Effector CD8-positive, alpha-beta T cell (primary cell): Measurements from ENCODE around the gene SSR4.

Source experiments
- DNase-seq: peaks from one replicate; lab custom pipeline; 2025; lab: John Stamatoyannopoulos, UW

Gene SSR4

DNA sequence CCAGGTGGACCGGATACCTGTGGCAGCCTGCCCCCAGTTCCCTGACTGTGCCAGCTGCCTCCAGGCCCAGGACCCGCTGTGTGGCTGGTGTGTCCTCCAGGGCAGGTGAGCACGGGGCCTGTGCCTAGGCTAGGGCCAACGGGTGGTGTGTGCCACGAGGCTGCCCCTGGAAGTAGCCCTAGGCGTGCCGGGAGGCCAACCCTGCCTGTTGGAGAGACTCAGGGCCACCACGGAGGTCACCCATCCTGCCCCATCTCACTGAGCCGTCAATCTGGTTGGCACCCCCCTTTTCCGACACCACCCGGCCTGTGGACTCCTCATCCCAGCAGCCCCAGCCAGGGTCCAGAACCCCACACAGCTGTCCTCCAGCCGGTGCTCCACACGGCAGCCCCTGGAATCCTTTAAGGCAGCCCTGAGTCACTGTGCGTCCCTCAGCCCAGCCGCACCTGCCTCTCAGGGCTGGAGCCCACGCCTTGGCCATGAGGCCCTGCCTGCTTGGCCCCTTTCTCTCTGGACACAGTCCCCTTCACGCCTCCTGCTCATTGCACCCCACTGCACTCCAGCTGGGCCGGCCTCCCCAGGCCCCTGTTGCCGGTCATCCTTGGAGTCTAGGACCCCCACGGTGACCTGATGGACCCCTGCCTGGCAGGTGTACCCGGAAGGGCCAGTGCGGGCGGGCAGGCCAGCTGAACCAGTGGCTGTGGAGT, 25.2 kb upstream of the SSR4 start:
- DNase-seq: no peak

DNA sequence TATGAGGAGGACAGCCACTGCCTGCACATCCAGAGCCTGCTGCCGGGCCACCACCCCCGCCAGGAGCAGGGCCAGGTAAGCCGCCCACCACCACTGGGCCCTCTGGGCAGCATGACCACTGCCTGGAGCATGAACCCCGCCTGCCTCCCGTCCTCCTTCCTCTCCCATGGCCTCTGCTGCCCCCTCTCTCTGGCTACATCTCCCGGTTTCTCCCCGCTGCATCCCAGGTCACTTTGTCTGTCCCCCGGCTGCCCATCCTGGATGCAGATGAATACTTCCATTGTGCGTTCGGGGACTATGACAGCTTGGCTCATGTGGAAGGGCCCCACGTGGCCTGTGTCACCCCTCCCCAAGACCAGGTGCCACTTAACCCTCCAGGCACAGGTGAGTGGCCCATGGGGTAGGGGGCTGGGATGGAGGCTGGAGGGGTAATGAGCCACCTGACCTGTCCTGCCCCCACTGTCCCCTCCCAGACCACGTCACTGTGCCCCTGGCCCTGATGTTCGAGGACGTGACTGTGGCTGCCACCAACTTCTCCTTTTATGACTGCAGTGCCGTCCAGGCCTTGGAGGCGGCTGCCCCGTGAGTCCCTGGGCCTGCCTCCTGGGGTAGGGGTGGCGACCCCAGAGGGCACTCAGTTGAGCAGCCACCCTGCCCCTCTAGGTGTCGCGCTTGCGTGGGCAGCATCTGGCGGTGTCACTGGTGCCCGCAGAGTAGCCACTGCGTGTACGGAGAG, 24.4 kb upstream of the SSR4 start:
- DNase-seq: no peak

DNA sequence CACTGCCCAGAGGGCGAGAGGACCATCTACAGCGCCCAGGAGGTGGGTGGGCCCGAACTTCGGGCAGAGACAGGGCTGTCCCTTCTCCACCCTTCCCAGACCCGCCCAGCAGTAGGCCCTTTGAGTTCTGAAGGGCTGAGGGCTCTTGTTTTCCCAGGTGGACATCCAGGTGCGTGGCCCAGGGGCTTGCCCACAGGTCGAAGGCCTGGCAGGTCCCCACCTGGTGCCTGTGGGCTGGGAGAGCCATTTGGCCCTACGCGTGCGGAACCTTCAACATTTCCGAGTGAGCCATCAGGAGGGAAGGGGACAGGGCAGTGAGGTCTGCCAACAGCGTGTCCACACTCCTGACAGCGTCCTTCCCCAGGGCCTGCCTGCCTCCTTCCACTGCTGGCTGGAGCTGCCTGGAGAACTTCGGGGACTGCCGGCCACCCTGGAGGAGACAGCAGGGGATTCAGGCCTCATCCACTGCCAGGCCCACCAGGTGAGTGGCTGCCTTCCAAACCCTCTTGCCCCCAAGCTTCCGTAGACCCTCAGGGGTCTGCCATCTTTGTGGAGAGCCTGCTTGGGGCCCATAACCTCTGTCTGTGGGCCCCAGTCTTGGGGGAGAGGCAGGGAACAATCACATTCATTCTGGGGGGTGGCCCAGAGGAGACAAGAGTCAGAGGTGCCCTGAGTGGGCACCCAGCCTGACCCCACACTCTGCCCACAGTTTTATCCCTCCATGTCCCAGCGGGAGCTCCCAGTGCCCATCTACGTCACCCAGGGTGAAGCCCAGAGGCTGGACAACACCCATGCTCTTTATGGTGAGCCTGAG, 23.7 kb upstream of the SSR4 start:
- no peak for DNase-seq

DNA sequence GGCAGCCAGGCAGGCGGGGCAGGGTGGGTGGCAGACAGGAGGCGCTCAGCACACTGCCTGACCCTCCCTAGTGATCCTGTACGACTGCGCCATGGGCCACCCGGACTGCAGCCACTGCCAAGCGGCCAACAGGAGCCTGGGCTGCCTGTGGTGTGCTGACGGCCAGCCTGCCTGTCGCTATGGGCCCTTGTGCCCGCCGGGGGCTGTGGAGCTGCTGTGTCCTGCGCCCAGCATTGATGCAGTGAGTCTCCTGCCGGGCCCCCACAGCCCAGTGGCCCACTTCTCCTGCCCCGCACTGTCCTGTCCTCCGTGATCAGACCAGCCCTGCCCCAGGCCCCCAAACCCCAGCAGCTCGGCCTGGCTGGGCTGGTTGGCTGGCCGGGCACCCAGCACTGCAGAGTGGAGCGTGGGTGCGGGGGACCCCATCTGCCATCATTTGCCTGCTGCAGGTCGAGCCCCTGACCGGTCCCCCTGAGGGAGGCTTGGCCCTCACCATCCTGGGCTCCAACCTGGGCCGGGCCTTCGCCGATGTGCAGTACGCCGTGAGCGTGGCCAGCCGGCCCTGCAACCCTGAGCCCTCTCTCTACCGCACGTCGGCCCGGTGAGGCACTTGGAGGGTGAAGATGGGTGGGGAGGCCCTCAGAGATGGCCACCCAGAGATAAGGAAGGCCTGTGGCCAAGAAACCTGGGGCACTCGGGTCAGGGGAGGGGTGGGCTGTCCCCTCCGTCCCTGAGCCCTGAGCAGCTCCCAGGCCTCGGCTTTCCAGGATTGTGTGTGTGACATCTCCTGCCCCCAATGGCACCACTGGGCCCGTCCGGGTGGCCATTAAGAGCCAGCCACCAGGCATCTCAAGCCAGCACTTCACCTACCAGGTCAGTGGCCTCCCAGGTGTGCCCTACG, 22.8 kb upstream of the SSR4 start:
- DNase-seq: no peak

DNA sequence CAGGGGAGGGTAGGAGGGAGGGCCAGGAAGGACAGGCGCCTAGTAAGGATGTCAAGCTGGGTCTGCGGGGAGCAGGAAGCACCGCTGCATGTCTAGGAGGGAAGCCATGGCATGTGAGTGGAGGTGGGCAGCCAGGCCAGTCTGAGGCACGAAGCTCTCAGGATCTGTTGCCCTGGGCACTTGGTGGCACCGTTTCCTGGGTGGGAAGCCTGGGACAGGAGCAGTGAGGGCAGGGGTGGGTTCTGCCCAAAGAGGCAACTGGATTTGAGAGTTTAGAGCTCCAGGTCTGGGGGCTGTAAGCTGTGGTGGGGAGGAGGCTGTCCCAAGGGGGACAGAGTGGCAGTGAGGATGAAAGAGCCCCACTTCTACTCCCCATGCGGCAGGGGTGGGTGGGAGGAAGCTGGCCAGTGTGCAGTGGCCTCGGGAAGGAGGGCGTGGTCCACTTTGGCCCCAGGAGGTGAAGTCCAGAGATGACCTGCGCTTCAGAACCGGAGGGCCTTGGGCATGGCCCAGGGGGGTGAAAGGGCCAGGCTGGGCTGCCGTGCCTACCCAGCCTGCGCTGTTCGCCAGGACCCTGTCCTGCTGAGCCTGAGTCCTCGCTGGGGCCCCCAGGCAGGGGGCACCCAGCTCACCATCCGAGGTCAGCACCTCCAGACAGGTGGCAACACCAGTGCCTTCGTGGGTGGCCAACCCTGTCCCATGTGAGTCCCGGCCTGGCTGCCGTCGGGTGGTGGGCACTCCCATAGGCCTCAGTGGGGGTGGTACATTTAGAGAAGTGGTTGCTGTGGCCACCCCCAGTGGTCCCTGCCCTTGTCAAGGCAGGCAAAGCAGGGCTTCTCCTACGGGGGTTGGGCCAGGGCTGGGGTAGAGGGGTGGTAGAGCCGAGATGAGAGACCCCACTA, 21.9 kb upstream of the SSR4 start:
- no peak for DNase-seq

DNA sequence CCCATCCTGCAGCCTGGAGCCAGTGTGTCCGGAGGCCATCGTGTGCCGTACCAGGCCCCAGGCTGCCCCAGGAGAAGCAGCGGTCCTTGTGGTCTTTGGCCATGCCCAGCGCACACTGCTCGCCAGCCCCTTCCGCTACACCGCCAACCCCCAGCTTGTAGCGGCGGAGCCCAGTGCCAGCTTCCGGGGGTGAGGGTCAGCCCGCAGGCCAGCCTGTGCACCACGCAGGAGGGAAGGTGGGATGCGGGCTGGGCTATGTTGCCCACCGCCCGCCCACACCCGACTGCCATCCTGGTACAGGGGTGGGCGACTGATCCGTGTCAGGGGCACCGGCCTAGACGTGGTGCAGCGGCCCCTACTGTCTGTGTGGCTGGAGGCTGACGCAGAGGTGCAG, 21.3 kb upstream of the SSR4 start:
- DNase-seq: no peak

DNA sequence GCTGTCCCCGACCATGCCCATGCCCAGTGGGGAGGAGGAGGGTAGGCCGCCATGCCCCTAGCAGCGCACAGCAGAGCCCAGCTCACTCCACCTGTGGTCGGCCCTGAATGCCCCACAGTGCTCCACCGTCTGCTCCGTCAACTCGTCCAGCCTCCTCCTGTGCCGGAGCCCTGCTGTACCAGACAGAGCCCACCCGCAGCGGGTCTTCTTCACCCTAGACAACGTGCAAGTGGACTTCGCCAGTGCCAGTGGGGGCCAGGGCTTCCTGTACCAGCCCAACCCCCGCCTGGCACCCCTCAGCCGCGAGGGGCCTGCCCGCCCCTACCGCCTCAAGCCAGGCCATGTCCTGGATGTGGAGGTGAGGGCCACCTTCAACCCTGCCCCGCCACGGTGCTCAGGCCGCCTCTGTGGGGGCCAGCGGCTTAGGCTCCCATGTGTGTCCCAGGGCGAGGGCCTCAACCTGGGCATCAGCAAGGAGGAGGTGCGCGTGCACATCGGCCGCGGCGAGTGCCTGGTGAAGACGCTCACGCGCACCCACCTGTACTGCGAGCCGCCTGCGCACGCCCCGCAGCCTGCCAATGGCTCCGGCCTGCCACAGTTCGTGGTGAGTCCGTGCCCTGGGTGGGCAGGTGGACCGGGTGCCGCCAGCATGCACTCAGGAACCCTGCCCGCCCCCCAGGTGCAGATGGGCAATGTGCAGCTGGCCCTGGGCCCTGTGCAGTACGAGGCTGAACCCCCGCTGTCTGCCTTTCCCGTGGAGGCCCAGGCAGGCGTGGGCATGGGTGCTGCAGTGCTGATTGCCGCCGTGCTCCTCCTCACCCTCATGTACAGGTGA, 20.5 kb upstream of the SSR4 start:
- no peak for DNase-seq

DNA sequence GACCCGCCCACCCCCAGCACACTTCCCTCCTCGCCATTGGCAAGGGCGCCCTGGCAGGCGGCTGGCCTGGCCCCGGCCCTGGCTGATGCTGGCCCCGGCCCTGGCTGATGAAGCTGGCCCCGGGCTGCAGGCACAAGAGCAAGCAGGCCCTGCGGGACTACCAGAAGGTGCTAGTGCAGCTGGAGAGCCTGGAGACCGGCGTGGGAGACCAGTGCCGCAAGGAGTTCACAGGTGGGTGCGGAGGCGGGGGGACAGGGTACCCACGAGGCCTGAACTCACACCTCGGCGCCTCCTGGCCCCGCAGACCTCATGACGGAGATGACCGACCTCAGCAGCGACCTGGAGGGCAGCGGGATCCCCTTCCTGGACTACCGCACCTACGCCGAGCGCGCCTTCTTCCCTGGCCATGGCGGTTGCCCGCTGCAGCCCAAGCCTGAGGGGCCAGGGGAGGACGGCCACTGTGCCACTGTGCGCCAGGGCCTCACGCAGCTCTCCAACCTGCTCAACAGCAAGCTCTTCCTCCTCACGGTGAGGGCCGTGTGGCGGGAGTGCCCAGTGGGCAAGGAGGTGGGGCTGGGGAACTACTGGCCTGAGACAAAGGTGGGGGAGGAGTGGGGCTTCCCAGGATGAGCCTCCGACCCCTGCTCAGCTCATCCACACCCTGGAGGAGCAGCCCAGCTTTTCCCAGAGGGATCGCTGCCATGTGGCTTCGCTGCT, 19.7 kb upstream of the SSR4 start:
- no peak for DNase-seq

DNA sequence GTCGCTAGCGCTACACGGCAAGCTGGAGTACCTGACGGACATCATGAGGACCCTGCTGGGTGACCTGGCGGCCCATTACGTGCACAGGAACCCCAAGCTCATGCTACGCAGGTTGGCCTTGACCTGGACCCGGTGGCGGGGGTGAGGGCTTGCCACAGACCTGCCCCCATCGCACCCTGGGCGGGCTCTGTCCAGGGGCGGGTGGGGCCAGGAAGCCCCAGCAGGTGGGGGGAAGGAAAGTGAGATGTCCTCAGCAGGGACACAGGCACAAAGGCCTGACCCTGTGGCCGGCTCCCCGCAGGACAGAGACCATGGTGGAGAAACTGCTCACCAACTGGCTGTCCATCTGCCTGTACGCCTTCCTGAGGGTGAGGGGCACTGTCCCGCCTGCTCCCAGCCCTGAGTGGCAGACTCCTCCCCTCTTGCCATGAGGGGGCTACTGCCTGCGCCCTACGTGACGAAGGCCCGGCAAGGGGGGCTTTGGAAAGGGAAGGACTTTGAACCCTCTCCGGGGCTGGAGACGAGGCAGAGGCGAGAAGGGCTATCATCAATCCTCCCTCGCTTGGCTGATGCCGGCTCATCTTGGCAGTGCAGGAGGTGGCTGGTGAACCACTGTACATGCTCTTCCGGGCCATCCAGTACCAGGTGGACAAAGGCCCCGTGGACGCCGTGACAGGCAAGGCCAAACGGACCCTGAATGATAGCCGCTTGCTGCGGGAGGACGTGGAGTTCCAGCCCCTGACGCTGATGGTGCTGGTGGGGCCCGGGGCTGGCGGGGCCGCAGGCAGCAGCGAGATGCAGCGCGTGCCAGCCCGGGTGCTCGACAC, 19.0 kb upstream of the SSR4 start:
- DNase-seq: no peak

DNA sequence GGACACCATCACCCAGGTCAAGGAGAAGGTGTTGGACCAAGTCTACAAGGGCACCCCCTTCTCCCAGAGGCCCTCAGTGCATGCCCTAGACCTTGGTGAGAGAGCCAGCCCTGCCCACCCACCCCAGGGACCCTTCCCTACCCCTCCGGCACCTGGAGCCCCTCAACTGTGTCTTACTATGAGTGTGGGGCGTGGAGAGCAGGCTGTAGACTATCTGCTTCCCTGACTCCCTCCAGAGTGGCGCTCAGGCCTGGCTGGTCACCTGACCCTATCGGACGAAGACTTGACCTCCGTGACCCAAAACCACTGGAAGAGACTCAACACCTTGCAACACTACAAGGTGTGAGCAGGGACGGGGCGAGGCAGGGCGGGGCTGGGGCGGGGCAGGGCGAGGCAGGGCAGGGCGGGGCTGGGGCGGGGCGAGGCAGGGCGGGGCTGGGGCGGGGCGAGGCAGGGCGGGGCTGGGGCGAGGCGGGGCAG, 18.3 kb upstream of the SSR4 start:
- no peak for DNase-seq

DNA sequence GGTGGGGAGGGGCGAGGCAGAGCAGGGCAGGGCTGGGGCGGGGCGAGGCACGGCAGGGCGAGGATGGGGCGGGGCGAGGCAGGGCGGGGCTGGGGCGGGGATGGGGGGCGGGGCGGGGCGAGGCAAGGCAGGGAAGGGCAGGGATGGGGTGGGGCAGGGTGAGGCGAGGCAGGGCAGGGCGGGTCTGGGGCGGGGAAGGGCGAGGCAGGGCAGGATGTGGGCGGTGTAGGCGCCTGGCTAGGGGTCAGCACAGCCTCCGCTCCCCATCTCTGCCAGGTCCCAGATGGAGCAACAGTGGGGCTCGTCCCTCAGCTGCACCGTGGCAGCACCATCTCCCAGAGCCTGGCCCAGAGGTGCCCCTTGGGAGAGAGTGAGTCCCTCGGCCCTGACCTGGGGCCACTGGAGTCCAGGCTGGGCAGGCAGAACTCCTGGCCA, 17.8 kb upstream of the SSR4 start:
- no peak for DNase-seq

DNA sequence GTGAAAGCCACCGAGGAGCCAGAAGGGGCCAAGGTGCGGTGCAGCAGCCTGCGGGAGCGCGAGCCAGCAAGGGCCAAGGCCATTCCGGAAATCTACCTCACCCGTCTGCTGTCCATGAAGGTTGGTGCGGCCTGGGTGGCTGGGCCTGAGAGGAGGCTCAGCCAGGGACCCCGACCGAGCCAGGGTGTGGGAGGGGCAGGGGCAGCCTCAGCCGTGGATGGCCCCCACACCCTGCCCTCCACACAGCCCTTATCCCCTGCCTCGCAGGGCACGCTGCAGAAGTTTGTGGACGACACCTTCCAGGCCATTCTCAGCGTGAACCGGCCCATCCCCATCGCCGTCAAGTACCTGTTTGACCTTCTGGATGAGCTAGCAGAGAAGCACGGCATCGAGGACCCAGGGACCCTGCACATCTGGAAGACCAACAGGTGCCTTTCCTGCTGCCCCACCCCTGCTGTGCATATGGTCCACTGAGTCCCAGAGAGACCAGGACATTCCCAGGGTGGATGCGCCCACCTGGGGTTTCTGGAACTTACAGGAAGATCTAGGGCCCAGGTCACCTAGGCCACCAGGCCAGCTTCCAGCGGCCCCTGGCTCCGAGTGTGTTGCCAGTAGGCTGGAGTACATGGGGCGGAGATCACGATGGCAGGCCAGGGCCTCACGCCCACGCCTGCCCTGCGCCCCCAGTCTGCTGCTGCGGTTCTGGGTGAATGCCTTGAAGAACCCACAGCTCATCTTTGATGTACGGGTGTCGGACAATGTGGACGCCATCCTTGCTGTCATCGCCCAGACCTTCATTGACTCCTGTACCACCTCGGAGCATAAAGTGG, 17.0 kb upstream of the SSR4 start:
- DNase-seq: no peak

DNA sequence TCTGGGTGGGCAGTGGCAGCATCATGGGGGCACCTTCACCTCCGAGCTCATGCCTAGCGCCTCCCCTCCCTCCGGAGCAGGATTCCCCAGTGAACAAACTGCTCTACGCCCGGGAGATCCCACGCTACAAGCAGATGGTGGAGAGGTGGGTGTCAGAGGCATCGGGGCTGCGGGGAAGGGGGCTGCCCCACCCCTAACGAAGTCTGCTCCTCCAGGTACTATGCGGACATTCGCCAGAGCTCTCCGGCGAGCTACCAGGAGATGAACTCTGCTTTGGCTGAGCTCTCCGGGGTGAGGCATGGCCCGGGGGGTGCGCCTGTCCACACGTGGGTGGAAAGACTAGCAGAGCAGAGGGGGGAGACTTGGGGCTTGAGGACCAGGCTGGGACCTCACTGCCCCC, 16.3 kb upstream of the SSR4 start:
- no peak for DNase-seq

DNA sequence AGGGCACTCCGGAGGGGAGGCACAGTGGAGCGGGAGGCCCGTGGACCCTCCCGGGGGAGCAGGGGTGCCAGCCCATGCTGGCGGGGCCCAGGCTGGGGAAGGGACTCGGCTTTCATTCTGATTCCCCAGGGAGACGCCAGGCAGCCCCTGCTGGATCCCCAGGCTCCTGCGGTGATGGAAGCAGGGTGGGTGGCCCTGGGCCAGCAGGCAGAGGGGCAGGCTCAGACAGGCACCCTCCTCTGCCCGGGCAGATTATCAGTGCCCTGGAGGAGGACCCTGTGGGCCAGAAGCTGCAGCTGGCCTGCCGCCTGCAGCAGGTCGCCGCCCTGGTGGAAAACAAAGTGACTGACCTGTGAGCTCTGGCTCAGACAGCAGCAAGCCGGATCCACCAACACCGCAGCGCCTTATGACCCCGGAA, 15.8 kb upstream of the SSR4 start:
- no peak for DNase-seq

DNA sequence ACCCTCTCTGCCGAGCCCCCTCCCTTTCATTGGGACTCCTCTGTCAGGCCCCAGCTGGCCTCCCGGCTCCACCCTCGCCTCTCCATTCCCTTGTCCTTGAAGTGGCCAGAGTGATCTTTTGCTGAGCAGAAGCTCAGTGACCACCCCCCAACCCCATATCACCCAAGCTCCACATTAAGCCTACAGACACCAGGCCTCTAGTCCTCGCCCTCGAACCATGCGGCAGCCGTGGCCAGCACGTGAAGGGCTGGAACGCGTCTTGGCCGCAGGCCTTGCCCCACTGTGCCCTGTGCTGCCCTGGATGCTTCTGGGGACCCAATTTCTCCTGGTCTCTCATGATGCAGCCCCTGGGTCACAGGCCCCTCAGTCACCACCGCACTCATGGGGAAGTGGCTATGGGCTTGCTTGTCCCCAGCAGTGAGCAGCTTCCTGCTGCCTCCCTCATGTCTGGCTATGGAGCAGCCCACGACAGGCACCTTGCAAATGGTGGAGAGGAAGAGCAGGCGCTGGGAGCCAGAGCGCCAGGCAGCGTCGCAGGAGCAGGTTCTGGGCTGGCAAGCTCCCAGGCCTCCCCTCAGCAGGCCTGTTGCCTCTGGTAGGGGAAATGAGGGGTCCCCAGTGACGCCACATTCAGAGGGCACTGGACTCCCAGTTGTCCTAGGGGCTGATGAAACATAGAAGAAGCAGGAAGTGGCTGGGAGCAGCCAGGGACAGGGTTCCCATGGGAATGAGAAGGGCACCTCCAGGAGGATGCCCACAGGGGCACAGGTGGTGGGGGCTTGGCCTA, 14.4 kb upstream of the SSR4 start:
- DNase-seq: no peak

DNA sequence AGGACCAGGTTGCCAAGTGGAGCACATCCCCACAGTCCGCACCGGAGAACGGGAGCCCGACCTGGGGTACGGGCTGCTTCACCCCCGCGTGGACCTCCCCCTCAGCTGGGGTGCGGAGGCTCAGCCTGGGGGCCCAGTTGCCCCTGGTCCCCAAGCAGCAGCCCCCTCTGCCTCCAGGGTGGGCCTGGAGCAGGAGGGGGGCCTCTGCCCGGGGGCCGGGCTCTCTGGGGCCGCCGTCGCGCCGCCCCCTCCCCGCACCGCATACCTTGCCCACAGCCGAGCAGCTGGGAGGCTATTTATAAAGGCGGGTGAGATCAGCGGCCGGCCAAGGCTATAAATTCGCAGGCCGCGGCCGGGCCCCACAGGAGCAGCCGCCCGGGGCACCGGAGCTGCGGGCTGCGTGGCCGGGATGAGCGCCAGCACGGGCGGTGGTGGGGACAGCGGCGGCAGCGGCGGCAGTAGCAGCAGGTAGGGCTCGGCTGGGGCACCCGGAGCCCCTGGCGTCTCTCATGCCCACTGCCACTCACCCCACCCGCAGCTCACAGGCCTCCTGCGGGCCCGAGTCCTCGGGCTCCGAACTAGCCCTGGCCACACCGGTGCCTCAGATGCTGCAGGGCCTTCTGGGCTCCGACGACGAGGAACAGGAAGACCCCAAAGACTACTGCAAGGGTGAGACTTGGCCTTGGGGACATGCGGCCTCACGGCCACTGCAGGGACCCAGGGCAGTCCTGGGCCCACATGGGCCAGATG, 13.6 kb upstream of the SSR4 start, which contains the start of gene SRPK3:
TSS of gene SRPK3 (plus strand) at position 364 of the 750 bp plus-strand sequence. CDS start at position 410, 46 bp downstream.
- DNase-seq: no peak
